Activated T-helper 1 cell treated with anti-CD3 and anti-CD28 coated beads, Interleukin-12 subunit alpha, Interleukin-12 subunit beta, Interleukin-2, Interleukin-4 antibody, amounts not matched to agents 30 ng/mL and 10 ng/mL and 1 ng/mL, durations not matched to agents 14 hours and 24 hours and 36 hours (primary cell): ENCODE data around the gene TTC16. TPM values are rescaled to one million over a fixed set of nuclear protein-coding genes. Genes with fewer than 3 reads are reported as not detected.
A peak's percentile ranks its signal among the peaks of the same experiment; 100 is the strongest.

ENCODE experiments used
- DNase-seq: peaks from one replicate; pipeline ENCODE4 v3.0.0; 2021; ENCODE audit warnings: low spot score
- H3K27ac Mint-ChIP-seq: one replicate; pipeline ENCODE4 v1.8.0; 2021; ENCODE audit warnings: mild to moderate bottlenecking, mixed read lengths
- H3K27me3 Mint-ChIP-seq: one replicate; pipeline ENCODE4 v1.8.0; 2022; ENCODE audit warnings: mild to moderate bottlenecking, moderate library complexity, mixed read lengths; ENCODE audit not compliant: insufficient read depth
- H3K36me3 Mint-ChIP-seq: one replicate; pipeline ENCODE4 v1.8.0; 2021; ENCODE audit warnings: low read depth, mixed read lengths
- H3K4me1 Mint-ChIP-seq: one replicate; pipeline ENCODE4 v1.8.0; 2021; ENCODE audit warnings: low read depth, mixed read lengths
- H3K4me3 Mint-ChIP-seq: one replicate; pipeline ENCODE4 v1.8.0; 2021; ENCODE audit warnings: mild to moderate bottlenecking, moderate library complexity, mixed read lengths
- H3K9me3 Mint-ChIP-seq: one replicate; pipeline ENCODE4 v1.8.0; 2021; ENCODE audit warnings: mixed read lengths
- intact Hi-C: fragments of 100-400 bp; cut with micrococcal nuclease; formaldehyde crosslinking; loops from one replicate; pipeline ENCODE4 v1.15.1; 2024
- total RNA-seq: library from RNA; stranded (reverse); gene quantifications from 2 replicates; pipeline ENCODE4 v1.2.3, GENCODE V29; 2022

The TTC16 gene
- total RNA-seq, 1 donor from 2014 or later: not detected

- peaks cover 2% of the 10 kb centered on the region for H3K27me3 Mint-ChIP-seq
- intact Hi-C loops: no loop called here
- H3K36me3 Mint-ChIP-seq: no peaks in the 10 kb centered on the region
- H3K27ac Mint-ChIP-seq: no peak overlapping the region
- peaks cover 21% of the 10 kb centered on the region for H3K4me1 Mint-ChIP-seq
- no peaks in the 10 kb centered on the region for H3K9me3 Mint-ChIP-seq
- DNase-seq: no peak
- H3K4me3 Mint-ChIP-seq: peak overlapping the region; percentile 31
Observed at GRCh38 chr9:127717766-127718165, 1.9 kb downstream of the TTC16 start.

- no peak for DNase-seq
- Mint-ChIP-seq H3K4me1 (peaks cover 21% of the 10 kb centered on the region), H3K27me3 (peaks cover 2% of the 10 kb centered on the region), H3K36me3 (no peaks in the 10 kb centered on the region), H3K4me3 (no peak overlapping the region), H3K27ac (peak overlapping the region; percentile 18), H3K9me3 (no peaks in the 10 kb centered on the region)
- intact Hi-C loops: no loop called here
Observed at GRCh38 chr9:127720031-127720864, 4.4 kb downstream of the TTC16 start.

- intact Hi-C loops: no loop called here
- Mint-ChIP-seq H3K4me3 (no peak overlapping the region), H3K27me3 (no peaks in the 10 kb centered on the region)
Observed at GRCh38 chr9:127720865-127721227, 5.0 kb downstream of the TTC16 start.

GRCh38 chr9:127721391-127721821, 5.5 kb downstream of the TTC16 start:
- intact Hi-C loops: no loop called here
- H3K27ac Mint-ChIP-seq: no peak overlapping the region
- no peaks in the 10 kb centered on the region for H3K27me3 Mint-ChIP-seq
- no peak overlapping the region for H3K4me3 Mint-ChIP-seq
- H3K9me3 Mint-ChIP-seq: no peaks in the 10 kb centered on the region
- peaks cover 10% of the 10 kb centered on the region for H3K4me1 Mint-ChIP-seq
- no peak for DNase-seq
- no peaks in the 10 kb centered on the region for H3K36me3 Mint-ChIP-seq

More at GRCh38 chr9:127720865-127721227, 5.0 kb downstream of the TTC16 start:
- Mint-ChIP-seq H3K4me1 (peaks cover 15% of the 10 kb centered on the region), H3K36me3 (no peaks in the 10 kb centered on the region), H3K27ac (peak overlapping the region; percentile 70), H3K9me3 (no peaks in the 10 kb centered on the region)
- no peak for DNase-seq

- DNase-seq: no peak
- H3K9me3 Mint-ChIP-seq: no peaks in the 10 kb centered on the region
- no peak overlapping the region for H3K27ac Mint-ChIP-seq
- H3K27me3 Mint-ChIP-seq: no peaks in the 10 kb centered on the region
- H3K4me1 Mint-ChIP-seq: peaks cover 10% of the 10 kb centered on the region
- intact Hi-C loops: no loop called here
- H3K4me3 Mint-ChIP-seq: no peak overlapping the region
- H3K36me3 Mint-ChIP-seq: no peaks in the 10 kb centered on the region
Observed at GRCh38 chr9:127722055-127722745, 6.3 kb downstream of the TTC16 start.

- H3K4me1 Mint-ChIP-seq: peaks cover 10% of the 10 kb centered on the region
- H3K36me3 Mint-ChIP-seq: no peaks in the 10 kb centered on the region
- no peaks in the 10 kb centered on the region for H3K9me3 Mint-ChIP-seq
- H3K27ac Mint-ChIP-seq: no peak overlapping the region
- H3K4me3 Mint-ChIP-seq: no peak overlapping the region
- DNase-seq: no peak
- H3K27me3 Mint-ChIP-seq: no peaks in the 10 kb centered on the region
- intact Hi-C loops: no loop called here
Observed at GRCh38 chr9:127723013-127723412, 7.1 kb downstream of the TTC16 start.

- Mint-ChIP-seq H3K9me3 (no peaks in the 10 kb centered on the region), H3K27ac (no peak overlapping the region), H3K4me3 (no peak overlapping the region), H3K4me1 (peaks cover 10% of the 10 kb centered on the region), H3K36me3 (no peaks in the 10 kb centered on the region), H3K27me3 (no peaks in the 10 kb centered on the region)
- intact Hi-C loops: no loop called here
- no peak for DNase-seq
Observed at GRCh38 chr9:127723444-127723843, 7.6 kb downstream of the TTC16 start.

GRCh38 chr9:127724012-127724411, 8.1 kb downstream of the TTC16 start:
- Mint-ChIP-seq H3K9me3 (no peaks in the 10 kb centered on the region), H3K4me3 (no peak overlapping the region), H3K27me3 (no peaks in the 10 kb centered on the region), H3K4me1 (peaks cover 10% of the 10 kb centered on the region), H3K36me3 (no peaks in the 10 kb centered on the region), H3K27ac (no peak overlapping the region)
- DNase-seq: no peak
- intact Hi-C loops: no loop called here

- Mint-ChIP-seq H3K36me3 (no peaks in the 10 kb centered on the region), H3K27me3 (no peaks in the 10 kb centered on the region), H3K27ac (no peak overlapping the region), H3K4me1 (no peaks in the 10 kb centered on the region), H3K4me3 (no peak overlapping the region), H3K9me3 (no peaks in the 10 kb centered on the region)
- no peak for DNase-seq
- intact Hi-C loops: no loop called here
Observed at GRCh38 chr9:127726871-127727270, 11.0 kb downstream of the TTC16 start.

- intact Hi-C loops: no loop called here
- Mint-ChIP-seq H3K36me3 (no peaks in the 10 kb centered on the region), H3K4me1 (peaks cover 3% of the 10 kb centered on the region)
Observed at GRCh38 chr9:127728808-127729207, 12.9 kb downstream of the TTC16 start.

GRCh38 chr9:127729522-127730256, 13.8 kb downstream of the TTC16 start:
- peaks cover 9% of the 10 kb centered on the region for H3K4me1 Mint-ChIP-seq
- H3K4me3 Mint-ChIP-seq: no peak overlapping the region
- no peaks in the 10 kb centered on the region for H3K27me3 Mint-ChIP-seq
- no peaks in the 10 kb centered on the region for H3K9me3 Mint-ChIP-seq
- H3K27ac Mint-ChIP-seq: no peak overlapping the region
- intact Hi-C loops: loop anchor here (10.0 kb wide), 1 partner anchor 485 kb away; no protein-coding TSS in a partner anchor
- H3K36me3 Mint-ChIP-seq: no peaks in the 10 kb centered on the region
- DNase-seq: no peak

More at GRCh38 chr9:127728808-127729207, 12.9 kb downstream of the TTC16 start:
- DNase-seq: no peak
- no peak overlapping the region for H3K27ac Mint-ChIP-seq
- no peak overlapping the region for H3K4me3 Mint-ChIP-seq
- no peaks in the 10 kb centered on the region for H3K9me3 Mint-ChIP-seq
- H3K27me3 Mint-ChIP-seq: no peaks in the 10 kb centered on the region

GRCh38 chr9:127730262-127730661, 14.4 kb downstream of the TTC16 start:
- intact Hi-C loops: loop anchor here (10.0 kb wide), 1 partner anchor 485 kb away; no protein-coding TSS in a partner anchor
- H3K4me1 Mint-ChIP-seq: peaks cover 10% of the 10 kb centered on the region
- DNase-seq: no peak

More at GRCh38 chr9:127730262-127730661, 14.4 kb downstream of the TTC16 start:
- no peak overlapping the region for H3K4me3 Mint-ChIP-seq
- H3K27ac Mint-ChIP-seq: no peak overlapping the region
- H3K9me3 Mint-ChIP-seq: no peaks in the 10 kb centered on the region
- H3K27me3 Mint-ChIP-seq: no peaks in the 10 kb centered on the region
- no peaks in the 10 kb centered on the region for H3K36me3 Mint-ChIP-seq
